ENCODE data around the gene ZCCHC24. TPM values are rescaled to one million over a fixed set of nuclear protein-coding genes. Genes with fewer than 3 reads are reported as not detected.

Gene ZCCHC24
- total RNA-seq, 1 donor from 2014 or later: 5.9 TPM

GRCh38 chr10:79488870-79489269 lies 43.4 kb upstream of the ZCCHC24 start:
- H3K9me3 ChIP-seq (ENCODE audit: low read depth): no peaks in the 10 kb centered on the region
- no peaks in the 10 kb centered on the region for H4K20me1 ChIP-seq (ENCODE audit: low read depth)
- peaks cover 2% of the 10 kb centered on the region for H3K27me3 Mint-ChIP-seq (ENCODE audit: insufficient read depth, low read depth)
- H3K4me3 Mint-ChIP-seq: no peak overlapping the region
- no peaks in the 10 kb centered on the region for H3K36me3 ChIP-seq
- H3K4me1 Mint-ChIP-seq: peaks cover 23% of the 10 kb centered on the region
- H3K4me2 ChIP-seq: no peak overlapping the region
- H3K27ac Mint-ChIP-seq: no peak overlapping the region
- no peaks in the 10 kb centered on the region for H3K9me3 Mint-ChIP-seq
- no peak overlapping the region for H3K9ac ChIP-seq
- no peak for TF ChIP-seq CTCF (IDR thresholded peaks at IDR 0.05)
- H3K4me1 ChIP-seq: peaks cover 9% of the 10 kb centered on the region
- no peak for DNase-seq (ENCODE audit: low spot score)
- H3K27ac ChIP-seq: no peak overlapping the region
- H3K36me3 Mint-ChIP-seq: no peaks in the 10 kb centered on the region
- no peak overlapping the region for H3K4me3 ChIP-seq
- no peaks in the 10 kb centered on the region for H3K79me2 ChIP-seq (ENCODE audit: low read depth)
- H2AFZ ChIP-seq (replicated peaks): no peak overlapping the region
- H3K27me3 ChIP-seq: no peaks in the 10 kb centered on the region
- H3F3A ChIP-seq (ENCODE audit: low read depth): no peaks in the 10 kb centered on the region

GRCh38 chr10:79488336-79488735 lies 42.9 kb upstream of the ZCCHC24 start:
- Histone ChIP-seq H3K4me3 (no peak overlapping the region), H3F3A (ENCODE audit: low read depth) (no peaks in the 10 kb centered on the region), H3K4me2 (no peak overlapping the region), H3K27ac (no peak overlapping the region), H3K4me1 (peaks cover 9% of the 10 kb centered on the region), H3K9ac (no peak overlapping the region), H3K36me3 (no peaks in the 10 kb centered on the region), H3K27me3 (no peaks in the 10 kb centered on the region), H2AFZ (replicated peaks) (no peak overlapping the region), H4K20me1 (ENCODE audit: low read depth) (no peaks in the 10 kb centered on the region), H3K79me2 (ENCODE audit: low read depth) (no peaks in the 10 kb centered on the region), H3K9me3 (ENCODE audit: low read depth) (no peaks in the 10 kb centered on the region)
- H3K27ac Mint-ChIP-seq: peak overlapping the region; percentile 21
- H3K9me3 Mint-ChIP-seq: no peaks in the 10 kb centered on the region
- H3K27me3 Mint-ChIP-seq (ENCODE audit: insufficient read depth, low read depth): no peaks in the 10 kb centered on the region
- TF ChIP-seq EZH2 (IDR thresholded peaks at IDR 0.05): no peak
- TF ChIP-seq CTCF (IDR thresholded peaks at IDR 0.05): no peak
- TF ChIP-seq EZH2phosphoT487 (IDR thresholded peaks at IDR 0.05): no peak
- peaks cover 23% of the 10 kb centered on the region for H3K4me1 Mint-ChIP-seq
- DNase-seq (ENCODE audit: low spot score): no peak
- H3K36me3 Mint-ChIP-seq: no peaks in the 10 kb centered on the region
- no peak overlapping the region for H3K4me3 Mint-ChIP-seq

GRCh38 chr10:79487296-79488194 lies 42.1 kb upstream of the ZCCHC24 start:
- Histone ChIP-seq H3K9ac (no peak overlapping the region), H2AFZ (replicated peaks) (peak overlapping the region; percentile 52)
- TF ChIP-seq EZH2phosphoT487 (IDR thresholded peaks at IDR 0.05) (no peak), CTCF (IDR thresholded peaks at IDR 0.05) (peak; percentile 75)

More at GRCh38 chr10:79487296-79488194, 42.1 kb upstream of the ZCCHC24 start:
- no peaks in the 10 kb centered on the region for H3K36me3 ChIP-seq
- no peaks in the 10 kb centered on the region for H3K9me3 ChIP-seq (ENCODE audit: low read depth)
- Mint-ChIP-seq H3K36me3 (no peaks in the 10 kb centered on the region), H3K9me3 (no peaks in the 10 kb centered on the region), H3K4me3 (no peak overlapping the region), H3K27ac (no peak overlapping the region), H3K27me3 (ENCODE audit: insufficient read depth, low read depth) (no peaks in the 10 kb centered on the region), H3K4me1 (peaks cover 23% of the 10 kb centered on the region)
- H3K27me3 ChIP-seq: no peaks in the 10 kb centered on the region
- H3K4me2 ChIP-seq: no peak overlapping the region
- H3K4me1 ChIP-seq: peaks cover 14% of the 10 kb centered on the region
- H3K79me2 ChIP-seq (ENCODE audit: low read depth): no peaks in the 10 kb centered on the region
- no peak overlapping the region for H3K27ac ChIP-seq
- H3K4me3 ChIP-seq: no peak overlapping the region
- H4K20me1 ChIP-seq (ENCODE audit: low read depth): no peaks in the 10 kb centered on the region
- DNase-seq (ENCODE audit: low spot score): peak; percentile 90
- no peaks in the 10 kb centered on the region for H3F3A ChIP-seq (ENCODE audit: low read depth)
